SK-N-SH (cell line): ENCODE data around the gene SCG2. TPM values are rescaled to one million over a fixed set of nuclear protein-coding genes. Genes with fewer than 3 reads are reported as not detected.

Experiments
- CTCF ChIA-PET: fragments of 300-600, 350-600 bp; formaldehyde crosslinking; extraction: SDS; loops from one replicate; lab custom pipeline; 2021; lab: Yijun Ruan, JAX
- POLR2A ChIA-PET: fragments of 350-600 bp; sonication (Branson Sonifier 250); formaldehyde crosslinking; extraction: SDS; loops from one replicate; lab custom pipeline; 2020; ENCODE audit warnings: antibody characterized with exemption, inconsistent platforms; lab: Yijun Ruan, JAX
- DNase-seq: peaks from one replicate; pipeline ENCODE4 v3.0.0; 2012
- H2AFZ ChIP-seq: fragments of 200-600 bp; sonication (generic); 2 replicates; pipeline ENCODE4 v1.8.1; 2016; ENCODE audit warnings: antibody characterized with exemption, mild to moderate bottlenecking, low read depth
- H3F3A ChIP-seq: fragments of 200-600 bp; sonication (generic); replicated peaks from 2 replicates; pipeline ENCODE3; 2016; ENCODE audit warnings: antibody characterized with exemption, mild to moderate bottlenecking; ENCODE audit not compliant: insufficient read depth
- H3K27ac ChIP-seq, 2 experiments: fragments of 200-500 bp in 1 of 2; fragments of 200-600 bp in 1 of 2; sonication (Bioruptor generic) in 1 of 2; sonication (generic), shearing (Covaris generic) in 1 of 2; 2 replicates each; pipeline versions ENCODE4 v1.5.1 to v1.6.1; 2014 to 2016; ENCODE audit warnings: low read depth in 2 of 2, inconsistent platforms in 1 of 2, low read length in 1 of 2, mild to moderate bottlenecking in 1 of 2, mixed read lengths in 1 of 2
- H3K27me3 ChIP-seq: fragments of 200-600 bp; sonication (generic), shearing (Covaris generic); 2 replicates; pipeline ENCODE4 v1.6.1; 2016; ENCODE audit warnings: mixed run types; ENCODE audit not compliant: insufficient read depth
- H3K36me3 ChIP-seq, 2 experiments: fragments of 200-500 bp in 1 of 2; fragments of 200-600 bp in 1 of 2; sonication (Bioruptor generic) in 1 of 2; sonication (generic) in 1 of 2; replicated peaks in 1 of 2; 2 replicates each; pipeline versions ENCODE3 to v1.5.1; 2014 to 2016; ENCODE audit warnings: low read length in 1 of 2, mild to moderate bottlenecking in 1 of 2; ENCODE audit not compliant: insufficient read depth in 2 of 2, control insufficient read depth in 1 of 2
- H3K4me1 ChIP-seq, 2 experiments: fragments of 200-500 bp in 1 of 2; fragments of 200-600 bp in 1 of 2; sonication (Bioruptor generic) in 1 of 2; sonication (generic), shearing (Covaris generic) in 1 of 2; 2 replicates each; pipeline versions ENCODE4 v1.5.1 to v1.6.1; 2014 to 2016; ENCODE audit warnings: low read depth in 1 of 2, low read length in 1 of 2, mixed run types in 1 of 2; ENCODE audit not compliant: insufficient read depth in 2 of 2, control insufficient read depth in 1 of 2
- H3K4me2 ChIP-seq: fragments of 200-600 bp; sonication (generic), shearing (Covaris generic); 2 replicates; pipeline ENCODE4 v1.6.1; 2017; ENCODE audit warnings: mixed run types
- H3K4me3 ChIP-seq, 2 experiments: fragments of 200-500 bp in 1 of 2; fragments of 200-600 bp in 1 of 2; sonication (Bioruptor generic) in 1 of 2; sonication (generic), shearing (Covaris generic) in 1 of 2; 2 replicates each; pipeline versions ENCODE4 v1.5.1 to v1.8.1; 2014 to 2016; ENCODE audit warnings: low read depth in 2 of 2, inconsistent platforms in 1 of 2, low read length in 1 of 2, mild to moderate bottlenecking in 1 of 2, mixed read lengths in 1 of 2, moderate library complexity in 1 of 2
- H3K79me2 ChIP-seq: fragments of 200-600 bp; sonication (generic); 2 replicates; pipeline ENCODE4 v1.8.1; 2017; ENCODE audit warnings: mild to moderate bottlenecking; ENCODE audit not compliant: insufficient read depth
- H3K9ac ChIP-seq: fragments of 200-600 bp; sonication (generic); 2 replicates; pipeline ENCODE4 v1.6.1; 2017; ENCODE audit warnings: mixed run types
- H3K9me2 ChIP-seq: fragments of 200-600 bp; sonication (generic); 2 replicates; pipeline ENCODE4 v1.6.1; 2017; ENCODE audit warnings: mixed run types
- H3K9me3 ChIP-seq: fragments of 200-600 bp; sonication (generic); 2 replicates; pipeline ENCODE4 v1.6.1; 2017; ENCODE audit warnings: mixed run types, mild to moderate bottlenecking, moderate library complexity
- H4K20me1 ChIP-seq: fragments of 200-600 bp; sonication (generic); 2 replicates; pipeline ENCODE4 v1.6.1; 2017; ENCODE audit warnings: mild to moderate bottlenecking, mixed run types; ENCODE audit not compliant: insufficient read depth
- FOXM1 ChIP-seq: IDR thresholded peaks from 2 replicates; pipeline ENCODE4 v1.4.0; 2012; ENCODE audit warnings: low read depth, mild to moderate bottlenecking
- GATA2 ChIP-seq: sonication (generic); formaldehyde crosslinking; IDR thresholded peaks from 2 replicates; pipeline ENCODE4 v1.5.0; 2020; ENCODE audit warnings: mild to moderate bottlenecking, missing genetic modification reagents
- JUND ChIP-seq: IDR thresholded peaks from 2 replicates; pipeline ENCODE4 v1.4.0; 2012
- MEF2A ChIP-seq: IDR thresholded peaks from 2 replicates; pipeline ENCODE4 v1.4.0; 2012; ENCODE audit warnings: low read depth, borderline replicate concordance
- NFIC ChIP-seq: IDR thresholded peaks from 2 replicates; pipeline ENCODE4 v1.4.0; 2012; ENCODE audit warnings: borderline replicate concordance
- NRF1 ChIP-seq: IDR thresholded peaks from 2 replicates; pipeline ENCODE4 v1.6.1; 2012; ENCODE audit warnings: low read depth, mild to moderate bottlenecking, low read length
- POLR2AphosphoS5 ChIP-seq: IDR thresholded peaks from 2 replicates; pipeline ENCODE4 v1.6.1; 2012; ENCODE audit warnings: low read depth, low read length
- RAD21 ChIP-seq: IDR thresholded peaks from 2 replicates; pipeline ENCODE4 v1.6.1; 2012; ENCODE audit warnings: mild to moderate bottlenecking, low read length
- RCOR1 ChIP-seq: fragments of 150-350 bp; IDR thresholded peaks from 2 replicates; pipeline ENCODE4 v1.6.1; 2017; ENCODE audit warnings: antibody characterized with exemption, low read length
- SIN3A ChIP-seq: IDR thresholded peaks from 2 replicates; pipeline ENCODE4 v1.6.1; 2012; ENCODE audit warnings: low read depth, mild to moderate bottlenecking, low read length, moderate library complexity, borderline replicate concordance
- SMC3 ChIP-seq: IDR thresholded peaks from 2 replicates; pipeline ENCODE4 v1.6.1; 2012; ENCODE audit warnings: low read depth, low read length, improper control_type of control experiment
- TAF1 ChIP-seq: IDR thresholded peaks from 2 replicates; pipeline ENCODE4 v1.6.1; 2012; ENCODE audit warnings: low read depth, mild to moderate bottlenecking, low read length, moderate library complexity, borderline replicate concordance
- TCF12 ChIP-seq: IDR thresholded peaks from 2 replicates; pipeline ENCODE4 v1.4.0; 2012
- TEAD4 ChIP-seq: IDR thresholded peaks from 2 replicates; pipeline ENCODE4 v1.4.0; 2012; ENCODE audit warnings: mild to moderate bottlenecking, borderline replicate concordance; ENCODE audit not compliant: insufficient read depth
- USF1 ChIP-seq: IDR thresholded peaks from 2 replicates; pipeline ENCODE4 v1.4.0; 2012; ENCODE audit warnings: low read depth, borderline replicate concordance
- WGBS: methylation state at CpG from one replicate; pipeline ENCODE4 v1.1.6; 2017; ENCODE audit warnings: low lambda C conversion rate; 5-methylcytosine and 5-hydroxymethylcytosine counted together
- polyA plus RNA-seq, 3 experiments: library from polyadenylated mRNA; depleted of rRNA; stranded (reverse); fragments of >200 nt; gene quantifications; 2 replicates each; pipeline ENCODE4 v1.2.3, GENCODE V29; 2012
- TF ChIP-seq, protein P1 (sequence below): IDR thresholded peaks from 2 replicates; pipeline ENCODE4 v1.6.1; 2012; ENCODE audit warnings: mild to moderate bottlenecking, low read depth, low read length, moderate library complexity
- TF ChIP-seq, protein P2 (sequence below): fragments of 150-350 bp; IDR thresholded peaks from 2 replicates; pipeline ENCODE4 v1.6.1; 2016; ENCODE audit warnings: mild to moderate bottlenecking, low read depth, low read length
- TF ChIP-seq, protein P3 (sequence below): IDR thresholded peaks from 2 replicates; pipeline ENCODE4 v1.4.0; 2012; ENCODE audit warnings: low read depth
- TF ChIP-seq, protein P4 (sequence below): IDR thresholded peaks from 2 replicates; pipeline ENCODE4; 2012

The SCG2 gene
- polyA plus RNA-seq, 1 of the 3 experiments (the other 2 are of a cell fraction) = 373 TPM

DNA sequence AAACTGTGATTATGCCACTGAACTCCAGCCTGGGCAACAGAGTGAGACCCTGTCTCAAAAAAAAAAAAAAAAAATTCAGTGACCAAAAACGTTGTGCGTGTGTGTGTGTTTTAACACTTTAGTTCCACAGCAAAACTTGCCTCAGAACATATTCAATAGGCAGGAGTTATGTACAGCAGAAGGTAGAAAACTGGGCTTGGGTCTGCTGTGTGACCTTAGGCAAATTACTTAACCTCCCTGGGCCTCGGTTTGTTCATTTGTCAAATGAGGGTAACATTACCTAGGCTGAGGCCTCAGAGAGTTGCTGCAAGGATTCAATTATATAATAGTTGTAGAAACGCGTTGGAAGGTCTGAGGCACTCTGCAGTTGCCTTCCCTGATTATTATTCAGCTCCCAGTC lies 10.3 kb upstream of the SCG2 start (continued):
- TF ChIP-seq NFIC (no peak), RAD21 (no peak), POLR2AphosphoS5 (no peak), JUND (no peak), RCOR1 (no peak; the same call in 1 of the 2 replicates), FOXM1 (no peak), SIN3A (no peak), NRF1 (no peak)
- TF ChIP-seq, all 33 proteins: peak for 0

GRCh38 chr2:223611061-223611460 lies 8.9 kb upstream of the SCG2 start:
- TF ChIP-seq JUND (no peak), TCF12 (no peak), NRF1 (no peak), USF1 (no peak), MEF2A (no peak), TEAD4 (no peak), POLR2AphosphoS5 (no peak), TAF1 (no peak), GATA2 (no peak), SMC3 (no peak)
- TF ChIP-seq, protein P1, sequence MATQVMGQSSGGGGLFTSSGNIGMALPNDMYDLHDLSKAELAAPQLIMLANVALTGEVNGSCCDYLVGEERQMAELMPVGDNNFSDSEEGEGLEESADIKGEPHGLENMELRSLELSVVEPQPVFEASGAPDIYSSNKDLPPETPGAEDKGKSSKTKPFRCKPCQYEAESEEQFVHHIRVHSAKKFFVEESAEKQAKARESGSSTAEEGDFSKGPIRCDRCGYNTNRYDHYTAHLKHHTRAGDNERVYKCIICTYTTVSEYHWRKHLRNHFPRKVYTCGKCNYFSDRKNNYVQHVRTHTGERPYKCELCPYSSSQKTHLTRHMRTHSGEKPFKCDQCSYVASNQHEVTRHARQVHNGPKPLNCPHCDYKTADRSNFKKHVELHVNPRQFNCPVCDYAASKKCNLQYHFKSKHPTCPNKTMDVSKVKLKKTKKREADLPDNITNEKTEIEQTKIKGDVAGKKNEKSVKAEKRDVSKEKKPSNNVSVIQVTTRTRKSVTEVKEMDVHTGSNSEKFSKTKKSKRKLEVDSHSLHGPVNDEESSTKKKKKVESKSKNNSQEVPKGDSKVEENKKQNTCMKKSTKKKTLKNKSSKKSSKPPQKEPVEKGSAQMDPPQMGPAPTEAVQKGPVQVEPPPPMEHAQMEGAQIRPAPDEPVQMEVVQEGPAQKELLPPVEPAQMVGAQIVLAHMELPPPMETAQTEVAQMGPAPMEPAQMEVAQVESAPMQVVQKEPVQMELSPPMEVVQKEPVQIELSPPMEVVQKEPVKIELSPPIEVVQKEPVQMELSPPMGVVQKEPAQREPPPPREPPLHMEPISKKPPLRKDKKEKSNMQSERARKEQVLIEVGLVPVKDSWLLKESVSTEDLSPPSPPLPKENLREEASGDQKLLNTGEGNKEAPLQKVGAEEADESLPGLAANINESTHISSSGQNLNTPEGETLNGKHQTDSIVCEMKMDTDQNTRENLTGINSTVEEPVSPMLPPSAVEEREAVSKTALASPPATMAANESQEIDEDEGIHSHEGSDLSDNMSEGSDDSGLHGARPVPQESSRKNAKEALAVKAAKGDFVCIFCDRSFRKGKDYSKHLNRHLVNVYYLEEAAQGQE = no peak
- TF ChIP-seq, protein P2, sequence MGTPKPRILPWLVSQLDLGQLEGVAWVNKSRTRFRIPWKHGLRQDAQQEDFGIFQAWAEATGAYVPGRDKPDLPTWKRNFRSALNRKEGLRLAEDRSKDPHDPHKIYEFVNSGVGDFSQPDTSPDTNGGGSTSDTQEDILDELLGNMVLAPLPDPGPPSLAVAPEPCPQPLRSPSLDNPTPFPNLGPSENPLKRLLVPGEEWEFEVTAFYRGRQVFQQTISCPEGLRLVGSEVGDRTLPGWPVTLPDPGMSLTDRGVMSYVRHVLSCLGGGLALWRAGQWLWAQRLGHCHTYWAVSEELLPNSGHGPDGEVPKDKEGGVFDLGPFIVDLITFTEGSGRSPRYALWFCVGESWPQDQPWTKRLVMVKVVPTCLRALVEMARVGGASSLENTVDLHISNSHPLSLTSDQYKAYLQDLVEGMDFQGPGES = no peak
- TF ChIP-seq, protein P3, sequence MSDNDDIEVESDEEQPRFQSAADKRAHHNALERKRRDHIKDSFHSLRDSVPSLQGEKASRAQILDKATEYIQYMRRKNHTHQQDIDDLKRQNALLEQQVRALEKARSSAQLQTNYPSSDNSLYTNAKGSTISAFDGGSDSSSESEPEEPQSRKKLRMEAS = no peak
- TF ChIP-seq, protein P4, sequence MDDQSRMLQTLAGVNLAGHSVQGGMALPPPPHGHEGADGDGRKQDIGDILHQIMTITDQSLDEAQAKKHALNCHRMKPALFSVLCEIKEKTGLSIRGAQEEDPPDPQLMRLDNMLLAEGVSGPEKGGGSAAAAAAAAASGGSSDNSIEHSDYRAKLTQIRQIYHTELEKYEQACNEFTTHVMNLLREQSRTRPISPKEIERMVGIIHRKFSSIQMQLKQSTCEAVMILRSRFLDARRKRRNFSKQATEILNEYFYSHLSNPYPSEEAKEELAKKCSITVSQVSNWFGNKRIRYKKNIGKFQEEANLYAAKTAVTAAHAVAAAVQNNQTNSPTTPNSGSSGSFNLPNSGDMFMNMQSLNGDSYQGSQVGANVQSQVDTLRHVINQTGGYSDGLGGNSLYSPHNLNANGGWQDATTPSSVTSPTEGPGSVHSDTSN = no peak
- TF ChIP-seq, all 33 proteins: peak for 0
- WGBS = 89% methylated on average over 2 of the region's 2 CpGs
- CTCF ChIA-PET = interaction anchor here (1.0 to 1.7 kb wide), 3 partner anchors 9 to 639 kb away, joined by 3 to 12 read pairs (median 5); partner anchors contain the start of gene SCG2
- Histone ChIP-seq H3K4me1 (peaks cover 7 to 8% of the 10 kb centered on the region in 2 experiments), H3F3A (peaks cover 18% of the 10 kb centered on the region), H3K4me3 (no peak overlapping the region), H3K27ac (no peak overlapping the region), H3K4me2 (no peak overlapping the region), H3K79me2 (no peaks in the 10 kb centered on the region), H4K20me1 (no peaks in the 10 kb centered on the region), H3K9ac (no peak overlapping the region), H3K9me2 (no peaks in the 10 kb centered on the region), H3K9me3 (no peaks in the 10 kb centered on the region), H2AFZ (no peak overlapping the region), H3K36me3 (no peaks in the 10 kb centered on the region), H3K27me3 (no peaks in the 10 kb centered on the region)
- POLR2A ChIA-PET = no interaction called here
- no peak for DNase-seq
